HUES48 (cell line): Measurements from ENCODE around the gene CDKL5.

ENCODE experiments used
- H3K27ac ChIP-seq: one replicate; pipeline ENCODE4 v1.7.0; 2013; ENCODE audit warnings: low read depth, low read length, inconsistent platforms
- H3K27me3 ChIP-seq: 2 replicates; pipeline ENCODE4 v1.6.1; 2013; ENCODE audit warnings: mild to moderate bottlenecking, low read length; ENCODE audit not compliant: control insufficient read depth, insufficient read depth
- H3K36me3 ChIP-seq: 2 replicates; pipeline ENCODE4 v1.6.1; 2013; ENCODE audit warnings: low read length; ENCODE audit not compliant: control insufficient read depth, insufficient read depth
- H3K4me1 ChIP-seq: 2 replicates; pipeline ENCODE4 v1.6.1; 2013; ENCODE audit warnings: mild to moderate bottlenecking, low read length; ENCODE audit not compliant: control insufficient read depth, insufficient read depth
- H3K4me3 ChIP-seq: 2 replicates; pipeline ENCODE4 v1.5.1; 2013; ENCODE audit warnings: mild to moderate bottlenecking, low read depth, low read length
- H3K9ac ChIP-seq: 2 replicates; pipeline ENCODE4 v1.6.1; 2013; ENCODE audit warnings: mild to moderate bottlenecking, low read depth, low read length, moderate library complexity
- H3K9me3 ChIP-seq: 2 replicates; pipeline ENCODE4 v1.6.1; 2013; ENCODE audit warnings: low read length; ENCODE audit not compliant: control insufficient read depth, insufficient read depth

The CDKL5 gene

DNA sequence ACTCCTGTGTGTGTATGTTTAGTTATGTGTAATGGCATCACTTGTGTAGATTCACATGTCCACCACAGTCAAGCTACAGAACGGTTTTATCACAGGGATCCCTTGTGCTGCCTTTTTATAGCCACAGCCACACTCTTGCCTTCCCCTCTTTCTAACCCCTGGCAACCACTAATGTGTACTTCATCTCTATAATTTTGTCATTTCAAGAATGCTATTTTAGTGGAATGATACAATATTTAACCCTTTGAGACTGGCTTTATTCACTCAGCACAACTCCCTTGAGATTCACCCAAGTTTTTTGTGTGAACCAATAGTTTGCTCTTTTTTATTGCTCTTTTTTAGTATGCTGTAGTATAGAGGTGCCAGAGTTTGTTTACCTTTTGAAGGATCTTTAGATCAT is 112.1 kb downstream of the CDKL5 start:
- Histone ChIP-seq H3K9ac (no peak overlapping the region), H3K27ac (no peak overlapping the region), H3K9me3 (peaks cover 19% of the 10 kb centered on the region; the same call in 1 of the 2 replicates), H3K36me3 (no peaks in the 10 kb centered on the region), H3K27me3 (no peaks in the 10 kb centered on the region), H3K4me3 (no peak overlapping the region), H3K4me1 (peaks cover 9% of the 10 kb centered on the region)

- H3K4me3 ChIP-seq = no peak overlapping the region
- H3K4me1 ChIP-seq = peaks cover 10% of the 10 kb centered on the region; the same call in 1 of the 2 replicates
- no peaks in the 10 kb centered on the region for H3K36me3 ChIP-seq
- no peak overlapping the region for H3K9ac ChIP-seq
- no peaks in the 10 kb centered on the region for H3K27me3 ChIP-seq
- H3K27ac ChIP-seq = no peak overlapping the region
- peaks cover 20% of the 10 kb centered on the region for H3K9me3 ChIP-seq
Measured at GRCh38 chrX:18542131-18542530, 116.7 kb downstream of the CDKL5 start.

- peaks cover 22% of the 10 kb centered on the region for H3K9me3 ChIP-seq
- no peak overlapping the region for H3K27ac ChIP-seq
- no peak overlapping the region for H3K9ac ChIP-seq
- H3K4me3 ChIP-seq = no peak overlapping the region
- peaks cover 10% of the 10 kb centered on the region; the same call in 1 of the 2 replicates for H3K4me1 ChIP-seq
- no peaks in the 10 kb centered on the region for H3K36me3 ChIP-seq
- H3K27me3 ChIP-seq = no peaks in the 10 kb centered on the region
Measured at GRCh38 chrX:18542905-18543304, 117.5 kb downstream of the CDKL5 start.

DNA sequence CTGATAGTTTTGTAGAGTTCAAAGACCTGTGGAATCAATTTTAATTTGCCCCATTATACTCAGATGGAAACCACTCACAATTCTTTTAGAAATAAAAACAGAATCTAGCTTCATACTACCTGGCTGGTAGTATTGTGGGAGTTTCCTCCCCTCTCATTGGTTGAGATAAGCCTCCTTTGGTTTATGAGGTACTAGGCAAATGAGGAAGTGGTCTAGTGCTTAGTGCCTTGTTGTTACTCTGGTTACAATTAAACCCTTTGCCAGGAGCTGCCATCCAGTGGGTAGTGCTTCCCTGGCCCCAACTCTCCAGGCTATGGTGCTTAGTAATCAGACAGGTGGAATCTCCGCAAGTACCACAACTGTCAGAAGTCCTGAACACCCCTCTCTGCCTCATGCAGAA is 118.3 kb downstream of the CDKL5 start:
- Histone ChIP-seq H3K4me3 (no peak overlapping the region), H3K36me3 (no peaks in the 10 kb centered on the region), H3K9me3 (peaks cover 22% of the 10 kb centered on the region), H3K27me3 (no peaks in the 10 kb centered on the region), H3K27ac (no peak overlapping the region), H3K4me1 (peaks cover 15% of the 10 kb centered on the region; the same call in 1 of the 2 replicates), H3K9ac (no peak overlapping the region)

DNA sequence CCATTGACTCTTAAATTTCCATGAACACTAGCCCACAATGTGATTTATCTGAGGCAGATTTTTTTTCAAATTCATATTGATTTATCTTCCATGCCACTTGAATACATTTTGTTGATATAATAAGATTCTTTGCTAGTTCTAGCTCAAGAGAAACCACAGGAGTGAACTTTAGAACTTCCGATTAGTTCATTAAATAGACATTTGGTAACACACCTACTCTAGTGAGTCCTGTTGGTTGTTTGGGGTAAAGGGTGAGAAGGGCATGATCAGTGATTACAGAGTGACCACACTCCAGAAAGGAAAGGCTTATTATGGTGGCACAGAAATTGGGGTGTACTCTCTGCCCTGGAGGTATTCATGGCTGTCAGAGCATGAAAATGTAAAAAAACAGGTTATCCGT is 120.4 kb downstream of the CDKL5 start:
- Histone ChIP-seq H3K4me1 (peaks cover 30% of the 10 kb centered on the region), H3K4me3 (no peak overlapping the region), H3K27me3 (no peaks in the 10 kb centered on the region), H3K27ac (no peak overlapping the region), H3K36me3 (no peaks in the 10 kb centered on the region), H3K9ac (no peak overlapping the region), H3K9me3 (peaks cover 15% of the 10 kb centered on the region)

- Histone ChIP-seq H3K27me3 (no peaks in the 10 kb centered on the region), H3K4me1 (peaks cover 25% of the 10 kb centered on the region), H3K9me3 (peaks cover 11% of the 10 kb centered on the region), H3K4me3 (no peak overlapping the region), H3K9ac (no peak overlapping the region), H3K36me3 (no peaks in the 10 kb centered on the region), H3K27ac (no peak overlapping the region)
Measured at GRCh38 chrX:18548996-18549395, 123.6 kb downstream of the CDKL5 start.

DNA sequence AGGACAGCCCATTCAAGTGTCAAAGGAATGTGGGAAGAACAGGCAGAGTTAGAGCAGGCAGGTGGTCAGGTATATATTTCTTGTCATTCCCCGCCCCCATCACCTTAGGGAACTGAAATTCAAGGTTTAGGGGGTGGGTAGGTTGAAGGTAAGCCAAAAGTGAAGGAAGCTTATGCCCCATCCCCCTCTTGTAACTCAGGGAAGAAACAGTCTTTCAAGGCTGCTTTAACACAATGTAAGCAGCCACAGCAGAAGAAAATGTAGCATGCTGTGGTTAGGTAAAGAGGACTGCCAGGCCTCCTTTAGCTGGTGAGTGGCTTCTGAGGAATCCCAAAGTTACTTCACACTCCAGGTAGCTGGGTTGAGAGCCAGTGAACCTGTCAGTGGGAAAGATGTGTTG is 124.2 kb downstream of the CDKL5 start:
- no peak overlapping the region for H3K9ac ChIP-seq
- no peaks in the 10 kb centered on the region for H3K27me3 ChIP-seq
- H3K4me3 ChIP-seq = no peak overlapping the region; the same call in 1 of the 2 replicates
- no peaks in the 10 kb centered on the region for H3K36me3 ChIP-seq
- peak overlapping the region; percentile 31 for H3K27ac ChIP-seq
- peaks cover 11% of the 10 kb centered on the region for H3K9me3 ChIP-seq
- H3K4me1 ChIP-seq = peaks cover 25% of the 10 kb centered on the region

GRCh38 chrX:18557879-18558278 is 132.5 kb downstream of the CDKL5 start:
- no peak overlapping the region for H3K4me3 ChIP-seq
- H3K4me1 ChIP-seq = no peaks in the 10 kb centered on the region
- H3K36me3 ChIP-seq = no peaks in the 10 kb centered on the region
- peaks cover 12% of the 10 kb centered on the region; the same call in 1 of the 2 replicates for H3K9me3 ChIP-seq
- H3K27me3 ChIP-seq = no peaks in the 10 kb centered on the region
- H3K27ac ChIP-seq = no peak overlapping the region
- H3K9ac ChIP-seq = no peak overlapping the region

- Histone ChIP-seq H3K4me1 (no peaks in the 10 kb centered on the region), H3K4me3 (no peak overlapping the region), H3K27ac (no peak overlapping the region), H3K36me3 (no peaks in the 10 kb centered on the region), H3K9me3 (peaks cover 12% of the 10 kb centered on the region; the same call in 1 of the 2 replicates), H3K27me3 (no peaks in the 10 kb centered on the region), H3K9ac (no peak overlapping the region)
Measured at GRCh38 chrX:18558799-18559198, 133.4 kb downstream of the CDKL5 start.

- no peak overlapping the region for H3K27ac ChIP-seq
- no peaks in the 10 kb centered on the region for H3K27me3 ChIP-seq
- H3K9ac ChIP-seq = no peak overlapping the region
- peaks cover 18% of the 10 kb centered on the region; the same call in 1 of the 2 replicates for H3K9me3 ChIP-seq
- no peaks in the 10 kb centered on the region for H3K36me3 ChIP-seq
- no peak overlapping the region for H3K4me3 ChIP-seq
- peaks cover 10% of the 10 kb centered on the region for H3K4me1 ChIP-seq
Measured at GRCh38 chrX:18561020-18561419, 135.6 kb downstream of the CDKL5 start.

- no peaks in the 10 kb centered on the region for H3K36me3 ChIP-seq
- H3K9ac ChIP-seq = no peak overlapping the region
- no peak overlapping the region for H3K4me3 ChIP-seq
- H3K27me3 ChIP-seq = no peaks in the 10 kb centered on the region
- peak overlapping the region; percentile 63 for H3K27ac ChIP-seq
- peaks cover 10% of the 10 kb centered on the region for H3K9me3 ChIP-seq
- H3K4me1 ChIP-seq = peaks cover 10% of the 10 kb centered on the region
Measured at GRCh38 chrX:18565727-18566126, 140.3 kb downstream of the CDKL5 start.

- Histone ChIP-seq H3K4me3 (no peak overlapping the region), H3K27ac (no peak overlapping the region), H3K9me3 (peaks cover 14% of the 10 kb centered on the region), H3K9ac (no peak overlapping the region), H3K27me3 (no peaks in the 10 kb centered on the region), H3K36me3 (no peaks in the 10 kb centered on the region), H3K4me1 (peaks cover 10% of the 10 kb centered on the region)
Measured at GRCh38 chrX:18566748-18567147, 141.3 kb downstream of the CDKL5 start.
